Memory B cell (primary cell): ENCODE results near the gene FTL.

Experiments used
- ATAC-seq: fragments of 150-1000 bp; cut with Tn5 transposase; 2 replicates; pipeline ENCODE4 v1.10.0; 2021; ENCODE audit warnings: low read depth, mild to moderate bottlenecking, moderate library complexity
- DNase-seq, 2 donors: peaks; one replicate each; pipeline ENCODE4 v3.0.0; 2022; ENCODE audit warnings: low spot score in 2 of 2
- H3K27ac Mint-ChIP-seq: one replicate; pipeline ENCODE4 v1.8.0; 2022; ENCODE audit warnings: mild to moderate bottlenecking, moderate library complexity, mixed read lengths
- H3K27me3 Mint-ChIP-seq: one replicate; pipeline ENCODE4 v1.8.0; 2022; ENCODE audit warnings: mixed read lengths
- H3K36me3 Mint-ChIP-seq: one replicate; pipeline ENCODE4 v1.8.0; 2022; ENCODE audit warnings: mild to moderate bottlenecking, mixed read lengths
- H3K4me1 Mint-ChIP-seq: one replicate; pipeline ENCODE4 v1.8.0; 2022; ENCODE audit warnings: mixed read lengths
- H3K4me3 Mint-ChIP-seq: one replicate; pipeline ENCODE4 v1.8.0; 2022; ENCODE audit warnings: mild to moderate bottlenecking, moderate library complexity, mixed read lengths
- H3K9me3 Mint-ChIP-seq: one replicate; pipeline ENCODE4 v1.8.0; 2022; ENCODE audit warnings: mixed read lengths

FTL gene

DNA sequence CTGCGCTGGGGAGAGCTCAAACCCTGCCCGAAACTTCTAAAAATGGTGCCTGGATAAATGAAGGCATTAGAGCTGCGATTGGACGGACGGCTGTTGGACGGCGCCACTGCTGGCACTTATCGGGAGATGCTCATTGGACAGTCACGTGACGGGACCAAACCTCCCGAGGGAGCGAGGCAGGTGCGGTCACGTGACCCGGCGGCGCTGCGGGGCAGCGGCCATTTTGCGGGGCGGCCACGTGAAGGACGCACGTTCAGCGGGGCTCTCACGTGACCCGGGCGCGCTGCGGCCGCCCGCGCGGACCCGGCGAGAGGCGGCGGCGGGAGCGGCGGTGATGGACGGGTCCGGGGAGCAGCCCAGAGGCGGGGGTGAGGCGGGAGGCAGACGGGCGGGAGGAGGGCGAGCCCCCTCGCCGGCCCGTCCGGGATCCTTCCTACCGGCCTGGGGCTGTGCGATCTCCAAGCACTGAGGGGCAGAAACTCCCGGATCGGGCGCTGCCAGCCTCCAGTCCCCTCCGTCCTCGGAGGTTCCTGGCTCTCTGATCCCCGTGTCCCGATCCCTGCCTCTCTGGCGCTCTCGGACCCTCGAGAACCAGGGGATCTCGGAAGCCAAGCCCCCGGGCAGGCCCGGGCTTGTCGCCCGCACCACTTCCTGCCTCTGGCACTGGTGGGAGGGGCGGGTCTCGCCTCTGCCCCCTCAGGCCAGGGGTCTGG, 10.4 kb upstream of the FTL start, which contains the start of gene BAX:
BAX (plus strand) TSS at position 281 of the 713 bp plus-strand sequence; CDS start at position 335, 54 bp downstream.
- Mint-ChIP-seq H3K4me3 (peak within 1 kb of the TSS; percentile 94), H3K4me1 (peaks cover 19% of the 10 kb centered on the region), H3K27me3 (no peaks in the 10 kb centered on the region), H3K36me3 (peaks cover 10% of the 10 kb centered on the region), H3K27ac (peak within 1 kb of the TSS; percentile 26), H3K9me3 (no peaks in the 10 kb centered on the region)
- ATAC-seq (peak; percentile 94), DNase-seq (peak; percentile 85 to 86)

- no peaks in the 10 kb centered on the region for H3K27me3 Mint-ChIP-seq
- DNase-seq (no peak), ATAC-seq (no peak)
- peaks cover 19% of the 10 kb centered on the region for H3K4me1 Mint-ChIP-seq
- H3K36me3 Mint-ChIP-seq = peaks cover 10% of the 10 kb centered on the region
- H3K27ac Mint-ChIP-seq = peak overlapping the region; percentile 26
- H3K9me3 Mint-ChIP-seq = no peaks in the 10 kb centered on the region
- H3K4me3 Mint-ChIP-seq = peak overlapping the region; percentile 94
Observed at GRCh38 chr19:48955308-48955958, 9.7 kb upstream of the FTL start.

GRCh38 chr19:48958006-48958405, 7.1 kb upstream of the FTL start:
- Mint-ChIP-seq H3K36me3 (peaks cover 10% of the 10 kb centered on the region), H3K9me3 (no peaks in the 10 kb centered on the region), H3K4me1 (peaks cover 34% of the 10 kb centered on the region), H3K4me3 (no peak overlapping the region), H3K27ac (no peak overlapping the region), H3K27me3 (no peaks in the 10 kb centered on the region)
- DNase-seq (no peak), ATAC-seq (no peak)

DNA sequence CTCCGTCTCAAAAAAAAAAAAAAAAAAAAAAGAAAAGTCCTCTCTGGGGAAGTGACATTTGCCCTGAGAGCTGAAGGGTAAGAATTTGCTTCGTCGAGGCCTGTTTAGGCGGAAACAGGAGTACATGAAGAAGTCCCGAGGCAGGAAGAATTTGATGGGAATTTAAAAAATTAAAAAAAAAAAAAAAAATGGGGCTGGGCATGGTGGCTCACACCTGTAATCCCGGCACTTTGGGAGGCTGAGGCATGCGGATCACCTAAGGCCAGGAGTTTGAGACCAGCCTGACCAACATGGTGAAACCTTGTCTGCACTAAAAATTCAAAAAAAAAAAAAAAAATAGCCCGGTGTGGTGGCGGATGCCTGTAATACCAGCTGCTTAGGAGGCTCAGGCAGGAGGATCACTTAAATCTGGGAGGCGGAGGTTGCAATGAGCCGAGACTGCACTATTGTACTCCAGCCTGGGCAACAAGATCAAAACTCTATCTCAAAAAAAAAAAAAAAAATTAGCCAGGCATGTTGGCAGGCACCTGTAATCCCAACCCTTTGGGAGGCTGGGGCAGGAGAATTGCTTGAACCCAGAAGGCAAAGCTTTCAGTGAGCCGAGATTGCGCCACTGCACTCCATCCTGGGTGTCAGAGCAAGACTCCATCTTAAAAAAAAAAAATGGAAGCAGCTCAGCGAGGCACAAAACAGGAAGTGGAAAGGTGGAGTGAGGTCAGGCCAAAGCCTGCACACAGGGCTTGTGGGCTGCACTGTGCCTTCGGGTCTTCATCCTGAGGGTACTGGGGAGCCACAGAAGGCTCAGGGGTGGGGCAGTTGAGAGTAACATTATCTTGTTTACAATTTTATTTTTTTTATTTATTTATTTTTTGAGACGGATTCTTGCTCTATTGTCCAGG, 5.5 kb upstream of the FTL start:
- no peak overlapping the region for H3K27ac Mint-ChIP-seq
- no peaks in the 10 kb centered on the region for H3K27me3 Mint-ChIP-seq
- H3K9me3 Mint-ChIP-seq = no peaks in the 10 kb centered on the region
- no peak for ATAC-seq
- H3K4me1 Mint-ChIP-seq = peaks cover 45% of the 10 kb centered on the region
- no peak overlapping the region for H3K4me3 Mint-ChIP-seq
- no peak for DNase-seq
- peaks cover 10% of the 10 kb centered on the region for H3K36me3 Mint-ChIP-seq

- Mint-ChIP-seq H3K4me1 (peaks cover 41% of the 10 kb centered on the region), H3K36me3 (peaks cover 13% of the 10 kb centered on the region), H3K9me3 (no peaks in the 10 kb centered on the region), H3K4me3 (no peak overlapping the region), H3K27ac (peak overlapping the region; percentile 59), H3K27me3 (no peaks in the 10 kb centered on the region)
- DNase-seq (no peak), ATAC-seq (no peak)
Observed at GRCh38 chr19:48961051-48961649, 4.0 kb upstream of the FTL start.

GRCh38 chr19:48961673-48962028, 3.5 kb upstream of the FTL start:
- no peak for ATAC-seq
- H3K9me3 Mint-ChIP-seq = no peaks in the 10 kb centered on the region

DNA sequence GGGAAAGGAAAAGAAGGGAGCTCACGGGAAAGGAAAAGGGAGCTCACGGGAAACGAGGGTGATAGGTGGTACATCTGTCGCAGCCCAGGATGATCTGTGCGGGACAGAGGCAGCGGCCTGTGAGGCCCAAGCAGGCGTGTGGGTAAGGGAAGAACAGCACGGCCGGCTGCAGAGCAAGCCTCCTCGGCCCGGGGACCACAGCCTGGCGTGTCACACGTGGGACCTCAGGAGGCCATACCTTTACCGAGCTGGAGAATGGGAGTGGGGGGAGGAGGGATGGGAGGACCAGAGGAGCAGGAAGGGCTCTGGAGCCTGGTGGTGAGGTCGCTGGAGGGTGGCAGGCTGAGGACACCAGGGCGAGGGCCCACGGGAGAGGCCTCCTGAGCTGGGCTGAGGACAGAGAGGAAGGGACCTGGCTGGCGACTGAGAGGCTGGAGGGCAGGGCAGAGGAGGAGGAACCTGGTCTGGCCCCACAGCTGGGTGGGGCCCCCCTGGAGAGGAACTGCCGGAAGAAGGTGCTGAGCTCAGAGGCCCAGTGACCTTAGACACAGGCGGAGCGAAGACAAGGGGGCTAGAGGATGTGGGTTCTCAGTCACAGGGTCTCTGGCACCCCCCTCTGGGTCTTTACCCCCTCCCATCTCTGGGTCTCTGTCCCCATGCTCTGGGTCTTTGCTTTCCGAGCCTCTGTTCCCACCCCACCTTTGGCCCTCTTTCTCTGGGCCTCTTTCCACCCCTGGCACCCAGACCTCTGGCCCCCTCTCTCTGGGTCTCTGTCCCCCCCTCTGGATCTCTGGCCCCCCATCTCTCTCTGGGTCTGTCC, 2.9 kb upstream of the FTL start:
- Mint-ChIP-seq H3K27ac (peak overlapping the region; percentile 97), H3K36me3 (peaks cover 13% of the 10 kb centered on the region), H3K4me1 (peaks cover 39% of the 10 kb centered on the region), H3K27me3 (no peaks in the 10 kb centered on the region), H3K9me3 (no peaks in the 10 kb centered on the region), H3K4me3 (peak overlapping the region; percentile 71)
- peak; percentile 41 to 56 for DNase-seq
- ATAC-seq = peak; percentile 34

More at GRCh38 chr19:48961673-48962028, 3.5 kb upstream of the FTL start:
- DNase-seq = no peak
- peak overlapping the region; percentile 97 for H3K27ac Mint-ChIP-seq
- H3K4me3 Mint-ChIP-seq = peak overlapping the region; percentile 71
- H3K36me3 Mint-ChIP-seq = peaks cover 15% of the 10 kb centered on the region
- H3K4me1 Mint-ChIP-seq = peaks cover 42% of the 10 kb centered on the region
- no peaks in the 10 kb centered on the region for H3K27me3 Mint-ChIP-seq

- H3K36me3 Mint-ChIP-seq = peaks cover 14% of the 10 kb centered on the region
- H3K4me1 Mint-ChIP-seq = peaks cover 43% of the 10 kb centered on the region
- no peak for DNase-seq
- H3K27me3 Mint-ChIP-seq = no peaks in the 10 kb centered on the region
- peak overlapping the region; percentile 97 for H3K27ac Mint-ChIP-seq
- no peaks in the 10 kb centered on the region for H3K9me3 Mint-ChIP-seq
- no peak for ATAC-seq
- H3K4me3 Mint-ChIP-seq = peak overlapping the region; percentile 71
Observed at GRCh38 chr19:48962849-48963165, 2.3 kb upstream of the FTL start.

GRCh38 chr19:48963371-48964204, 1.5 kb upstream of the FTL start:
- H3K27ac Mint-ChIP-seq = peak overlapping the region; percentile 97
- H3K4me1 Mint-ChIP-seq = peaks cover 47% of the 10 kb centered on the region
- H3K27me3 Mint-ChIP-seq = no peaks in the 10 kb centered on the region
- H3K4me3 Mint-ChIP-seq = peak overlapping the region; percentile 98
- peaks cover 14% of the 10 kb centered on the region for H3K36me3 Mint-ChIP-seq
- DNase-seq (peak in 1 of 2 donors; percentile 37), ATAC-seq (no peak)
- no peaks in the 10 kb centered on the region for H3K9me3 Mint-ChIP-seq

DNA sequence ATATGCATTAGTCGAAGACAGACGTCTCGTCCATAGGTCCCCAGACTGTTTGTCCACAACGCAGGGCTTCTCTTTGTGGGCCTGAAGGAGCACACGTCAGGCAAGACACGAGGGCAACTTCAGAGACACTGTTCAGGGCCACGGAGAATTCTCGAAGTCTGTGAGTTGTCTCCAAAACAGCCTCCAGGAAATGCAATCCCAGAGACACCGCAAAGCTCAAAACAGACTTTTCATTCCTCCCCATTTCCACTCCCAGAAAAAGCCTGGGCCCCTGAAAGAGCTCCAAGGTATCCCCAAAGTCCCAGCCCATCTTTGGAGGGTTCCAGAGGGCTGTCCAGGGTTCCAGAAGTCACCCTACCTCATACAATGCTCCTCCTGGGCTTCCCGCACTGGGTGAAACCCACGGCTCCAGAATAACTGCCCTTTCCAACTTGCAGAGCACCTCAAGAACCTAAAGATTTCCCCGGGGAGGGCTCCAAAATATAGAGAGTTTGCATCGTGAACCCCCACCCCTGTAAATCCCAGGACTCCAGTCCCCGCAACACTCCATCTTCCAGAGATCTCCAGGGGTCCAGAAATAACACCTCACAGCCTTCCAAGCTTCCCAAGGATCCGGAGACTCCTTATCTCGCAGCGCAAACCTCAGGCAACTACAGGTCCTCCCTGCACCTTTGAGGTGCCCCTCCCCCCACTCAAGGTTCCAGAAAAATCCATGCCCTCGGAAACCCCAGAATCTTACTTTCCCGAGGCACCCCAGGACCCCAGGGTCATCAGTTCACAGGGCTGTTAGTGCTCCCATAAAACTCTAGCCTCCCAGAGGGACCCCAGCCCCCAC, 687 bp upstream of the FTL start:
- H3K4me1 Mint-ChIP-seq = peaks cover 44% of the 10 kb centered on the region
- H3K27me3 Mint-ChIP-seq = no peaks in the 10 kb centered on the region
- peak overlapping the region; percentile 98 for H3K4me3 Mint-ChIP-seq
- H3K27ac Mint-ChIP-seq = peak overlapping the region; percentile 97
- no peak for DNase-seq
- peaks cover 13% of the 10 kb centered on the region for H3K36me3 Mint-ChIP-seq
- no peaks in the 10 kb centered on the region for H3K9me3 Mint-ChIP-seq
- no peak for ATAC-seq

GRCh38 chr19:48965806-48966540, 864 bp downstream of the FTL start:
- Mint-ChIP-seq H3K4me3 (peak overlapping the region; percentile 98), H3K4me1 (peaks cover 48% of the 10 kb centered on the region), H3K27ac (peak overlapping the region; percentile 97), H3K36me3 (peaks cover 13% of the 10 kb centered on the region), H3K27me3 (no peaks in the 10 kb centered on the region), H3K9me3 (no peaks in the 10 kb centered on the region)
- ATAC-seq = peak; percentile 63
- peak; percentile 83 to 88 for DNase-seq
